Trophoblast cell (in vitro differentiated cells and primary cell): ENCODE measurements around the gene RBM19.

ENCODE experiments used
- DNase-seq, 2 donors: peaks; one replicate each; pipeline ENCODE4 v3.0.0-alpha.2; 2016
- H2AFZ ChIP-seq: 2 replicates; pipeline ENCODE4 v1.6.1; 2013; ENCODE audit warnings: low read length, moderate library complexity, mild to moderate bottlenecking; ENCODE audit not compliant: insufficient read depth, poor library complexity
- H2AK5ac ChIP-seq: 2 replicates; pipeline ENCODE4 v1.6.1; 2013; ENCODE audit warnings: mild to moderate bottlenecking, low read length
- H2BK120ac ChIP-seq: 2 replicates; pipeline ENCODE4 v1.6.1; 2013; ENCODE audit warnings: low read length, mild to moderate bottlenecking, moderate library complexity; ENCODE audit not compliant: insufficient read depth, poor library complexity
- H2BK12ac ChIP-seq: 2 replicates; pipeline ENCODE4 v1.6.1; 2013; ENCODE audit warnings: mild to moderate bottlenecking, low read length, moderate library complexity
- H2BK5ac ChIP-seq: 2 replicates; pipeline ENCODE4 v1.6.1; 2013; ENCODE audit warnings: low read length, low read depth, moderate library complexity, mild to moderate bottlenecking; ENCODE audit not compliant: poor library complexity
- H3K14ac ChIP-seq: 2 replicates; pipeline ENCODE4 v1.6.1; 2013; ENCODE audit warnings: mild to moderate bottlenecking, low read length
- H3K18ac ChIP-seq: 2 replicates; pipeline ENCODE4 v1.6.1; 2013; ENCODE audit warnings: mild to moderate bottlenecking, low read length
- H3K23ac ChIP-seq: 2 replicates; pipeline ENCODE4 v1.6.1; 2013; ENCODE audit warnings: low read length
- H3K27ac ChIP-seq: 2 replicates; pipeline ENCODE4 v1.5.1; 2013; ENCODE audit warnings: low read depth, mild to moderate bottlenecking, inconsistent platforms, low read length, moderate library complexity
- H3K27me3 ChIP-seq: 2 replicates; pipeline ENCODE4 v1.6.1; 2013; ENCODE audit warnings: inconsistent platforms, mild to moderate bottlenecking, low read length, moderate library complexity; ENCODE audit not compliant: insufficient read depth
- H3K36me3 ChIP-seq, 2 experiments: 1 replicate in 1 of 2; 2 replicates in 1 of 2; pipeline ENCODE4 v1.6.1; 2013; ENCODE audit warnings: low read length in 2 of 2, mild to moderate bottlenecking in 2 of 2, moderate library complexity in 1 of 2; ENCODE audit not compliant: insufficient read depth in 2 of 2, control insufficient read depth in 1 of 2
- H3K4ac ChIP-seq: 2 replicates; pipeline ENCODE4 v1.6.1; 2013; ENCODE audit warnings: low read depth, mild to moderate bottlenecking, low read length, moderate library complexity
- H3K4me1 ChIP-seq, 2 experiments: 1 replicate in 1 of 2; 2 replicates in 1 of 2; pipeline ENCODE4 v1.6.1; 2013; ENCODE audit warnings: low read length in 2 of 2, mild to moderate bottlenecking in 2 of 2, moderate library complexity in 1 of 2; ENCODE audit not compliant: insufficient read depth in 2 of 2, control insufficient read depth in 1 of 2
- H3K4me2 ChIP-seq: 2 replicates; pipeline ENCODE4 v1.6.1; 2013; ENCODE audit warnings: inconsistent platforms, mild to moderate bottlenecking, low read length, moderate library complexity
- H3K4me3 ChIP-seq: 2 replicates; pipeline ENCODE4 v1.5.1; 2013; ENCODE audit warnings: mild to moderate bottlenecking, low read depth, low read length, inconsistent platforms
- H3K79me1 ChIP-seq: one replicate; pipeline ENCODE4 v1.6.1; 2013; ENCODE audit warnings: low read length
- H3K79me2 ChIP-seq: 2 replicates; pipeline ENCODE4 v1.6.1; 2013; ENCODE audit warnings: low read length, mild to moderate bottlenecking; ENCODE audit not compliant: control insufficient read depth, insufficient read depth, poor library complexity
- H3K9ac ChIP-seq: 2 replicates; pipeline ENCODE4 v1.6.1; 2013; ENCODE audit warnings: mild to moderate bottlenecking, low read length
- H3K9me3 ChIP-seq: 2 replicates; pipeline ENCODE4 v1.6.1; 2013; ENCODE audit warnings: low read depth, mild to moderate bottlenecking, control low read depth, inconsistent platforms, low read length; ENCODE audit not compliant: insufficient read depth
- H4K12ac ChIP-seq: 2 replicates; pipeline ENCODE4 v1.6.1; 2013; ENCODE audit warnings: low read depth, mild to moderate bottlenecking, low read length, moderate library complexity
- H4K8ac ChIP-seq: 2 replicates; pipeline ENCODE4 v1.6.1; 2013; ENCODE audit warnings: low read depth, mild to moderate bottlenecking, low read length, moderate library complexity
- H4K91ac ChIP-seq: one replicate; pipeline ENCODE4 v1.6.1; 2013; ENCODE audit warnings: low read depth, mild to moderate bottlenecking, low read length, moderate library complexity
- whole genome bisulfite sequencing: extraction: QIAGEN DNeasy Blood & Tissue Kit; methylation state at CpG from one replicate; pipeline ENCODE4 v1.1.7; 2013; ENCODE audit warnings: missing lambda C conversion rate; ENCODE audit not compliant: insufficient read length, insufficient coverage; ENCODE audit errors: extremely low coverage; 5-methylcytosine and 5-hydroxymethylcytosine counted together

Gene RBM19

DNA sequence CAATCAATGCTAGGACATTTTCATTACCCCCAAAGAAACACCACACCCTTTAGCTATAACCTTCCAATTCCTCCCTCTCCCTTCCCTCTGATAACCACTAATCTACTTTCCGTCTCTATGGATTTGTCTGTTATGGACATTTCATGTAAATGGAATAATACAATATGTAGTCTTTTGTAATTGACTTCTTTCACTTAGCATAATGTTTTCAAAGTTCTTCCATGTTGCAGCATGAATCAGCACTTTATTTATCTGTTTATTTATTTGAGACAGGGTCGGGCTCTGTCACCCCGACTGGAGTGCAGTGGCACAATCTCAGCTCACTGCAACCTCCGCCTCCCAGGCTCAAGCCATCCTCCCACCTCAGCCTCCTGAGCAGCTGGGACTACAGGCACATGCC is 1.2 kb upstream of the RBM19 start:
- Histone ChIP-seq H3K14ac (no peak overlapping the region), H3K9ac (no peak overlapping the region), H3K27ac (no peak overlapping the region), H3K79me1 (peaks cover 2% of the 10 kb centered on the region), H2AK5ac (no peak overlapping the region), H4K91ac (no peak overlapping the region), H3K4me2 (no peak overlapping the region), H3K36me3 (peaks cover 0 to 1% of the 10 kb centered on the region in 2 experiments), H3K4me3 (no peak overlapping the region), H3K23ac (no peak overlapping the region), H3K9me3 (no peaks in the 10 kb centered on the region), H2BK5ac (no peak overlapping the region), H2BK120ac (no peak overlapping the region), H3K79me2 (peaks cover 4% of the 10 kb centered on the region), H3K18ac (no peak overlapping the region), H4K8ac (no peak overlapping the region), H3K27me3 (no peaks in the 10 kb centered on the region), H4K12ac (no peak overlapping the region), H3K4me1 (peaks cover 4 to 8% of the 10 kb centered on the region in 2 experiments), H3K4ac (no peak overlapping the region), H2BK12ac (no peak overlapping the region), H2AFZ (no peak overlapping the region)
- WGBS, result no CpG with 5 or more reads among the region's 4 CpGs
- DNase-seq, result no peak

- peaks cover 4 to 8% of the 10 kb centered on the region in 2 experiments for H3K4me1 ChIP-seq
- H2AFZ ChIP-seq, result no peak overlapping the region
- no peak overlapping the region for H4K8ac ChIP-seq
- H2BK12ac ChIP-seq, result no peak overlapping the region
- H3K14ac ChIP-seq, result no peak overlapping the region
- H3K18ac ChIP-seq, result no peak overlapping the region
- no peaks in the 10 kb centered on the region for H3K27me3 ChIP-seq
- no peak overlapping the region for H4K12ac ChIP-seq
- H2BK5ac ChIP-seq, result no peak overlapping the region
- H3K23ac ChIP-seq, result no peak overlapping the region
- H3K79me2 ChIP-seq, result peaks cover 4% of the 10 kb centered on the region
- no peak overlapping the region for H2AK5ac ChIP-seq
- no peak overlapping the region for H2BK120ac ChIP-seq
- no peak for DNase-seq
- H3K4ac ChIP-seq, result no peak overlapping the region
- H3K9ac ChIP-seq, result no peak overlapping the region
- no peaks in the 10 kb centered on the region for H3K9me3 ChIP-seq
- H3K36me3 ChIP-seq, result peaks cover 33 to 43% of the 10 kb centered on the region in 2 experiments
- no peak overlapping the region for H3K27ac ChIP-seq
- no peak overlapping the region for H3K4me2 ChIP-seq
- H4K91ac ChIP-seq, result no peak overlapping the region
- WGBS, result no CpG with 5 or more reads among the region's 1 CpG
- H3K79me1 ChIP-seq, result peaks cover 2% of the 10 kb centered on the region
- H3K4me3 ChIP-seq, result no peak overlapping the region
Measured at GRCh38 chr12:113962733-113963132, 3.4 kb downstream of the RBM19 start.

DNA sequence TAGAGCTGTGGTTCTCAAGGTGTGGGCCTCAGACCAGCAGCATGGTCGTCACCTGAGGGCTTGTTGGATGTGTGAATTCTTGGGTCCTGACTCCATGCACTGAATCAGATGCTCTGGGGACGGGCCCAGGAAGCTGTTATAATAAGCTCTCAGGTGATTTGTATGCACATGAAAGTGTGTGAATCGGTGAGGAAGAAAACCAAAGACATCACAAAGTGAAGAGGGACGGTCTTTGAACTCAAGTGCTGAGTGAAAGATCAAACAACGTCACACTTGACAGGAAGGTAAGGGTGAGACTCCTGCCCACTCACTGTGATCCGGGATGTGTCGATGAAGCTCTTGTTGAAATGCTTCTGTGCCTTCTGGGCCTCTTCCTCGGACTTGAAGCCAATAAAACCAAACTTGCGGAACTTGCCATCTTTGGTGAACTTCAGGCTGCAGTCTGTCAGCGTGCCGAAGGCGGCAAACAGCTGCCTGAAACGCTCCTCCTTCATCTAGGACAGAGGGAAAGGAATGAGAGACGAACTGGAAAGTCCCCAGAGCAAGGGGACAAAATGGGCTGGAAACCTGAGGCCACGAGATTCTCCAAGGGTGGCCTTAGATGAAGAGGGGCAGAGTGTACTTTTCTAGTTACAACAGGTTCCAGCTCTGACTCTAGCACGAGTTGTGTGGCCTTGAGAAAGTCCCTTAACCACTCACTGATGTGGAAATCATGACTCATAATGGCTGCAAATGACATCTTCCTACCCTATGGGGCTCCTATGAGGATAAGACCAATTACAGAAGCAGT is 4.0 kb downstream of the RBM19 start:
- H3K9me3 ChIP-seq, result no peaks in the 10 kb centered on the region
- peaks cover 4% of the 10 kb centered on the region for H3K79me2 ChIP-seq
- no peak overlapping the region for H3K4me3 ChIP-seq
- H3K4me2 ChIP-seq, result no peak overlapping the region
- H2BK120ac ChIP-seq, result no peak overlapping the region
- H2AFZ ChIP-seq, result no peak overlapping the region
- H2BK12ac ChIP-seq, result no peak overlapping the region
- no peak overlapping the region for H4K8ac ChIP-seq
- no peak overlapping the region for H4K12ac ChIP-seq
- no peak overlapping the region for H3K14ac ChIP-seq
- peaks cover 2% of the 10 kb centered on the region for H3K79me1 ChIP-seq
- H3K27ac ChIP-seq, result no peak overlapping the region
- H3K4me1 ChIP-seq, result peaks cover 4 to 8% of the 10 kb centered on the region in 2 experiments
- no peak overlapping the region for H2BK5ac ChIP-seq
- no peak overlapping the region for H3K23ac ChIP-seq
- no peak overlapping the region for H4K91ac ChIP-seq
- no peak overlapping the region for H3K18ac ChIP-seq
- H3K36me3 ChIP-seq, result peaks cover 36 to 46% of the 10 kb centered on the region in 2 experiments
- no peak overlapping the region for H3K4ac ChIP-seq
- H3K9ac ChIP-seq, result no peak overlapping the region
- no peaks in the 10 kb centered on the region for H3K27me3 ChIP-seq
- WGBS, result no CpG with 5 or more reads among the region's 16 CpGs
- peak in 1 of 2 donors; percentile 6 for DNase-seq
- no peak overlapping the region for H2AK5ac ChIP-seq

- no peak overlapping the region for H2AFZ ChIP-seq
- H4K8ac ChIP-seq, result no peak overlapping the region
- no peak overlapping the region for H4K12ac ChIP-seq
- no peak overlapping the region for H3K4me2 ChIP-seq
- no peak overlapping the region for H2AK5ac ChIP-seq
- H3K4me3 ChIP-seq, result no peak overlapping the region
- no peak overlapping the region for H3K18ac ChIP-seq
- H3K79me1 ChIP-seq, result no peaks in the 10 kb centered on the region
- H3K27me3 ChIP-seq, result no peaks in the 10 kb centered on the region
- DNase-seq, result no peak
- H3K4ac ChIP-seq, result no peak overlapping the region
- H2BK120ac ChIP-seq, result no peak overlapping the region
- no peak overlapping the region for H3K23ac ChIP-seq
- no peak overlapping the region for H3K27ac ChIP-seq
- no peaks in the 10 kb centered on the region for H3K79me2 ChIP-seq
- H3K36me3 ChIP-seq, result peaks cover 45 to 60% of the 10 kb centered on the region in 2 experiments
- no peak overlapping the region for H3K9ac ChIP-seq
- H3K4me1 ChIP-seq, result peaks cover 0 to 1% of the 10 kb centered on the region in 2 experiments
- H2BK12ac ChIP-seq, result no peak overlapping the region
- no peak overlapping the region for H4K91ac ChIP-seq
- no peaks in the 10 kb centered on the region for H3K9me3 ChIP-seq
- H2BK5ac ChIP-seq, result no peak overlapping the region
- no peak overlapping the region for H3K14ac ChIP-seq
- no CpG with 5 or more reads among the region's 6 CpGs for WGBS
Measured at GRCh38 chr12:113960030-113960429, 6.1 kb downstream of the RBM19 start.
